ENCODE results near the gene ATP6V1B1.

The ATP6V1B1 gene

GRCh38 chr2:70935468-70936164 lies at the start of gene ATP6V1B1:
Gene ATP6V1B1, plus strand, starts transcription at chr2:70935900. Its CDS starts 55 bp downstream, at chr2:70935955.
- no peak for DNase-seq (ENCODE audit: low read depth)

GRCh38 chr2:70886541-70886987 lies 49.1 kb upstream of the ATP6V1B1 start:
- no peak for DNase-seq (ENCODE audit: low read depth)

- DNase-seq (ENCODE audit: low read depth), result no peak
These were observed 48.5 kb upstream of the ATP6V1B1 start for GRCh38 chr2:70887208-70887549.

GRCh38 chr2:70887550-70888246 lies 48.0 kb upstream of the ATP6V1B1 start:
- peak; percentile 5 for DNase-seq (ENCODE audit: low read depth)

- DNase-seq (ENCODE audit: low read depth), result no peak
These were observed 47.3 kb upstream of the ATP6V1B1 start for GRCh38 chr2:70888366-70888922.

- DNase-seq (ENCODE audit: low read depth), result no peak
These were observed 46.6 kb upstream of the ATP6V1B1 start for GRCh38 chr2:70888923-70889715.

GRCh38 chr2:70889716-70890037 lies 46.0 kb upstream of the ATP6V1B1 start:
- DNase-seq (ENCODE audit: low read depth), result no peak

- no peak for DNase-seq (ENCODE audit: low read depth)
These were observed 45.1 kb upstream of the ATP6V1B1 start for GRCh38 chr2:70890469-70891065.

- DNase-seq (ENCODE audit: low read depth), result no peak
These were observed 43.9 kb upstream of the ATP6V1B1 start for GRCh38 chr2:70891572-70892357.

- no peak for DNase-seq (ENCODE audit: low read depth)
These were observed 43.0 kb upstream of the ATP6V1B1 start for GRCh38 chr2:70892750-70893149.

- no peak for DNase-seq (ENCODE audit: low read depth)
These were observed 42.5 kb upstream of the ATP6V1B1 start for GRCh38 chr2:70893186-70893585.

- no peak for DNase-seq (ENCODE audit: low read depth)
These were observed 40.9 kb upstream of the ATP6V1B1 start for GRCh38 chr2:70894765-70895164.

- no peak for DNase-seq (ENCODE audit: low read depth)
These were observed 40.5 kb upstream of the ATP6V1B1 start for GRCh38 chr2:70895249-70895648.

- DNase-seq (ENCODE audit: low read depth), result no peak
These were observed 39.5 kb upstream of the ATP6V1B1 start for GRCh38 chr2:70895998-70896764.

- no peak for DNase-seq (ENCODE audit: low read depth)
These were observed 38.9 kb upstream of the ATP6V1B1 start for GRCh38 chr2:70896765-70897202.

GRCh38 chr2:70897203-70897976 lies 38.3 kb upstream of the ATP6V1B1 start:
- DNase-seq (ENCODE audit: low read depth), result no peak

- DNase-seq (ENCODE audit: low read depth), result no peak
These were observed 37.8 kb upstream of the ATP6V1B1 start for GRCh38 chr2:70897977-70898226.

- no peak for DNase-seq (ENCODE audit: low read depth)
These were observed 37.1 kb upstream of the ATP6V1B1 start for GRCh38 chr2:70898363-70899240.

All from CMK (cell line).